Measurements from ENCODE around the gene CELF5.

- TF ChIP-seq, protein P1, sequence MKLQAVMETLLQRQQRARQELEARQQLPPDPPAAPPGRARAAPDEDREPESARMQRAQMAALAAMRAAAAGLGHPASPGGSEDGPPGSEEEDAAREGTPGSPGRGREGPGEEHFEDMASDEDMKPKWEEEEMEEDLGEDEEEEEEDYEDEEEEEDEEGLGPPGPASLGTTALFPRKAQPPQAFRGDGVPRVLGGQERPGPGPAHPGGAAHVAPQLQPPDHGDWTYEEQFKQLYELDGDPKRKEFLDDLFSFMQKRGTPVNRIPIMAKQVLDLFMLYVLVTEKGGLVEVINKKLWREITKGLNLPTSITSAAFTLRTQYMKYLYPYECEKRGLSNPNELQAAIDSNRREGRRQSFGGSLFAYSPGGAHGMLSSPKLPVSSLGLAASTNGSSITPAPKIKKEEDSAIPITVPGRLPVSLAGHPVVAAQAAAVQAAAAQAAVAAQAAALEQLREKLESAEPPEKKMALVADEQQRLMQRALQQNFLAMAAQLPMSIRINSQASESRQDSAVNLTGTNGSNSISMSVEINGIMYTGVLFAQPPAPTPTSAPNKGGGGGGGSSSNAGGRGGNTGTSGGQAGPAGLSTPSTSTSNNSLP (IDR thresholded peaks at IDR 0.05; ENCODE audit: borderline replicate concordance, low read depth, low read length) = no peak
- no peak for TF ChIP-seq ZBTB2 (IDR thresholded peaks at IDR 0.05)
Observed at GRCh38 chr19:3323026-3323425, 98.6 kb downstream of the CELF5 start.

Measured in K562 (cell line).